Activated CD8-positive, alpha-beta T cell treated with anti-CD3 and anti-CD28 coated beads, Interleukin-2, amount 10 ng/mL, durations not matched to agents 7 days and 5 days (primary cell): Measurements from ENCODE around the gene BNIP2. TPM values are rescaled to one million over a fixed set of nuclear protein-coding genes. Genes with fewer than 3 reads are reported as not detected.

Source experiments
- ATAC-seq: fragments of 150-1000 bp; cut with Tn5 transposase; one replicate; pipeline ENCODE4 v1.10.0; 2021; ENCODE audit warnings: moderate library complexity
- CTCF ChIA-PET: fragments of 350-600 bp; sonication (Branson Sonifier 250); formaldehyde crosslinking; loops from one replicate; lab custom pipeline; 2021; ENCODE audit warnings: antibody characterized with exemption; lab: Charles Lee
- POLR2A ChIA-PET: fragments of 350-600 bp; sonication (Branson Sonifier 250); formaldehyde crosslinking; loops from one replicate; lab custom pipeline; 2021; ENCODE audit warnings: antibody characterized with exemption; lab: Charles Lee
- DNase-seq: peaks from one replicate; pipeline ENCODE4 v3.0.0-alpha.2; 2020
- H3K27ac Mint-ChIP-seq: one replicate; pipeline ENCODE4 v1.8.0; 2021; ENCODE audit warnings: mild to moderate bottlenecking, mixed read lengths
- H3K27me3 Mint-ChIP-seq: one replicate; pipeline ENCODE4 v1.8.0; 2021; ENCODE audit warnings: low read depth, mixed read lengths
- H3K36me3 Mint-ChIP-seq: one replicate; pipeline ENCODE4 v1.8.0; 2021; ENCODE audit warnings: low read depth, mixed read lengths
- H3K4me1 Mint-ChIP-seq: one replicate; pipeline ENCODE4 v1.8.0; 2021; ENCODE audit warnings: low read depth, mixed read lengths
- H3K4me3 Mint-ChIP-seq: one replicate; pipeline ENCODE4 v1.8.0; 2021; ENCODE audit warnings: mild to moderate bottlenecking, mixed read lengths
- H3K9me3 Mint-ChIP-seq: one replicate; pipeline ENCODE4 v1.8.0; 2022; ENCODE audit warnings: mixed read lengths; ENCODE audit not compliant: insufficient read depth
- total RNA-seq, 2 experiments: library from RNA; stranded (reverse); gene quantifications; one replicate each; pipeline ENCODE4 v1.2.3, GENCODE V29; 2021

Gene BNIP2
- total RNA-seq, 2 experiments from 2014 or later: 69.0 to 74.8 TPM

DNA sequence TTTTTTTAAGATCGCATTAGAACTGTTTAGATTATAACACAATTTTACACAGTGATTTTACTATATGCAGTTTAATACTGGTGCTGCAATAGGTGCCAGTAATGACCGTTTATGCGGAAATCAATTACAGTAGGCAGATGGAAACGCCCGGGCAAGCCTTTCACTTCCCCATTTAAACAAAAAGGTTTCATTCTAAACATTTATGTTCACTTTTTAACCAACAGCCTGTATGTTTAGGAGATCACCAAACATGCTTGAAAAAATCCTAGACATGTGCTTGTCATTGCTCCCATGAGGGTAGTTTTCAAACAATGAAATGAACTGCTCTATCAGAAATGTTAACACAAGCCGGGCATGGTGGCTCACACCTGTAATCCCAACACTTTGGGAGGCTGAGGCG is 2.7 kb downstream of the BNIP2 start:
- POLR2A ChIA-PET: interaction anchor here (1.0 kb wide), 1 partner anchor 793 kb away, joined by 3 read pairs; no protein-coding TSS in a partner anchor
- Mint-ChIP-seq H3K9me3 (no peaks in the 10 kb centered on the region), H3K27me3 (no peaks in the 10 kb centered on the region), H3K36me3 (peaks cover 37% of the 10 kb centered on the region), H3K4me1 (peaks cover 47% of the 10 kb centered on the region), H3K4me3 (peak overlapping the region; percentile 29), H3K27ac (peak overlapping the region; percentile 47)
- CTCF ChIA-PET: interaction anchor here (0.9 kb wide), 1 partner anchor 29 kb away, joined by 4 read pairs; the partner anchor contains the start of gene GTF2A2
- DNase-seq (no peak), ATAC-seq (no peak)

DNA sequence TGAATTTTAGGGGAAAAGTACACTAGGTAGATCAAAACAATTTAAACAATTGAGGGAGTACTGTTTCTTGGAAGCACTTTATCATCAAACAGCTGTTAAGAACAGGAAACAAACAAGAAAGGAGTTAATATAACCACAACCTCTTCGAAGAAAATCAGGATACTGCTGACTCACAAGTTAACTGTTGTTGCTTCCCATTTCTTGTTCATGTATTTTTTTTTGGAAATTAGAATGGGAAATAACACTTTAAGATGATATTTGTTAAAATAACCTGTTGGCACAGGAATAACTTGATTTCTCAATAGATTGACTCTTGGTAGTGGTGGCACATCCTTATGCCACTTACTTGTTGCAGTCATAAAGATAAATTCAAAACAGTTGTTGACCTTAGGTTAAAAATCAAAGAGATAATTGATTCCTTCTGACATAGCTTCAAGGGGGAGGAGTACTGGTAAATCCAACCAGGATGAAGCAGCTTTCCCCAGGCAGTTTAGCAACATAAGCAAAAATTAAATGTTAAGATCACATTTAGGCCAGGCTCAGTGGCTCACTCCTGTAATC is 3.3 kb downstream of the BNIP2 start:
- H3K27ac Mint-ChIP-seq: peak overlapping the region; percentile 47
- no peaks in the 10 kb centered on the region for H3K27me3 Mint-ChIP-seq
- CTCF ChIA-PET: interaction anchor here (0.9 to 1.0 kb wide), 2 partner anchors 13 to 28 kb away, joined by 4 read pairs; partner anchors contain the start of gene GTF2A2
- H3K4me3 Mint-ChIP-seq: peak overlapping the region; percentile 29
- peaks cover 40% of the 10 kb centered on the region for H3K36me3 Mint-ChIP-seq
- ATAC-seq: no peak
- POLR2A ChIA-PET: interaction anchor here (1.0 to 1.2 kb wide), 2 partner anchors 28 to 794 kb away, joined by 3 to 4 read pairs; partner anchors contain the start of gene GTF2A2
- no peak for DNase-seq
- H3K4me1 Mint-ChIP-seq: peaks cover 42% of the 10 kb centered on the region
- H3K9me3 Mint-ChIP-seq: no peaks in the 10 kb centered on the region

- Mint-ChIP-seq H3K27me3 (no peaks in the 10 kb centered on the region), H3K27ac (no peak overlapping the region), H3K9me3 (no peaks in the 10 kb centered on the region), H3K4me3 (no peak overlapping the region), H3K4me1 (peaks cover 21% of the 10 kb centered on the region), H3K36me3 (peaks cover 57% of the 10 kb centered on the region)
- ATAC-seq (no peak), DNase-seq (no peak)
- CTCF ChIA-PET: interaction anchor here (1.2 to 1.5 kb wide), 2 partner anchors 12 to 148 kb away, joined by 3 to 4 read pairs; no protein-coding TSS in a partner anchor
- POLR2A ChIA-PET: interaction anchor here (1.1 kb wide), 1 partner anchor 15 kb away, joined by 3 read pairs; no protein-coding TSS in a partner anchor
These were observed 8.2 kb downstream of the BNIP2 start for GRCh38 chr15:59680870-59681269.

GRCh38 chr15:59680346-59680745 is 8.8 kb downstream of the BNIP2 start:
- H3K27me3 Mint-ChIP-seq: no peaks in the 10 kb centered on the region
- ChIA-PET CTCF (interaction anchor here (1.2 to 1.5 kb wide), 2 partner anchors 13 to 148 kb away, joined by 3 to 4 read pairs; no protein-coding TSS in a partner anchor), POLR2A (interaction anchor here (1.1 kb wide), 1 partner anchor 14 kb away, joined by 3 read pairs; no protein-coding TSS in a partner anchor)
- ATAC-seq (no peak), DNase-seq (no peak)
- H3K9me3 Mint-ChIP-seq: no peaks in the 10 kb centered on the region
- H3K36me3 Mint-ChIP-seq: peaks cover 56% of the 10 kb centered on the region
- peaks cover 16% of the 10 kb centered on the region for H3K4me1 Mint-ChIP-seq
- no peak overlapping the region for H3K4me3 Mint-ChIP-seq
- H3K27ac Mint-ChIP-seq: no peak overlapping the region

GRCh38 chr15:59678620-59679019 is 10.5 kb downstream of the BNIP2 start:
- no peak for ATAC-seq
- H3K4me1 Mint-ChIP-seq: peaks cover 5% of the 10 kb centered on the region
- H3K36me3 Mint-ChIP-seq: peaks cover 56% of the 10 kb centered on the region
- H3K27ac Mint-ChIP-seq: no peak overlapping the region
- H3K27me3 Mint-ChIP-seq: no peaks in the 10 kb centered on the region
- ChIA-PET CTCF (no interaction called here), POLR2A (no interaction called here)
- DNase-seq: no peak
- no peaks in the 10 kb centered on the region for H3K9me3 Mint-ChIP-seq
- H3K4me3 Mint-ChIP-seq: no peak overlapping the region

GRCh38 chr15:59678172-59678571 is 10.9 kb downstream of the BNIP2 start:
- ATAC-seq: no peak
- no peaks in the 10 kb centered on the region for H3K27me3 Mint-ChIP-seq
- H3K4me1 Mint-ChIP-seq: peaks cover 4% of the 10 kb centered on the region
- peaks cover 59% of the 10 kb centered on the region for H3K36me3 Mint-ChIP-seq
- H3K9me3 Mint-ChIP-seq: no peaks in the 10 kb centered on the region
- H3K27ac Mint-ChIP-seq: no peak overlapping the region
- ChIA-PET CTCF (no interaction called here), POLR2A (no interaction called here)
- no peak overlapping the region for H3K4me3 Mint-ChIP-seq
- no peak for DNase-seq

GRCh38 chr15:59676565-59676964 is 12.6 kb downstream of the BNIP2 start:
- Mint-ChIP-seq H3K9me3 (no peaks in the 10 kb centered on the region), H3K27ac (no peak overlapping the region), H3K4me3 (no peak overlapping the region), H3K27me3 (no peaks in the 10 kb centered on the region), H3K4me1 (peaks cover 9% of the 10 kb centered on the region), H3K36me3 (peaks cover 63% of the 10 kb centered on the region)
- DNase-seq (no peak), ATAC-seq (no peak)
- POLR2A ChIA-PET: no interaction called here
- CTCF ChIA-PET: no interaction called here

- Mint-ChIP-seq H3K9me3 (no peaks in the 10 kb centered on the region), H3K27ac (no peak overlapping the region), H3K36me3 (peaks cover 65% of the 10 kb centered on the region), H3K27me3 (no peaks in the 10 kb centered on the region), H3K4me1 (peaks cover 9% of the 10 kb centered on the region), H3K4me3 (no peak overlapping the region)
- DNase-seq (no peak), ATAC-seq (no peak)
- ChIA-PET CTCF (no interaction called here), POLR2A (no interaction called here)
These were observed 14.7 kb downstream of the BNIP2 start for GRCh38 chr15:59674361-59674877.

- Mint-ChIP-seq H3K27ac (no peak overlapping the region), H3K4me3 (no peak overlapping the region), H3K27me3 (no peaks in the 10 kb centered on the region), H3K36me3 (peaks cover 50% of the 10 kb centered on the region), H3K9me3 (no peaks in the 10 kb centered on the region), H3K4me1 (peaks cover 8% of the 10 kb centered on the region)
- POLR2A ChIA-PET: no interaction called here
- ATAC-seq (no peak), DNase-seq (no peak)
- CTCF ChIA-PET: no interaction called here
These were observed 20.6 kb downstream of the BNIP2 start for GRCh38 chr15:59668556-59668955.

- CTCF ChIA-PET: interaction anchor here (0.9 to 1.4 kb wide), 2 partner anchors 133 to 134 kb away, joined by 3 to 4 read pairs; no protein-coding TSS in a partner anchor
- Mint-ChIP-seq H3K27ac (no peak overlapping the region), H3K4me1 (peaks cover 6% of the 10 kb centered on the region), H3K27me3 (no peaks in the 10 kb centered on the region), H3K9me3 (no peaks in the 10 kb centered on the region), H3K36me3 (peaks cover 43% of the 10 kb centered on the region), H3K4me3 (no peak overlapping the region)
- POLR2A ChIA-PET: interaction anchor here (1.3 kb wide), 1 partner anchor 27 kb away, joined by 6 read pairs; the partner anchor contains the start of gene BNIP2
- no peak for ATAC-seq
- DNase-seq: no peak
These were observed 26.9 kb downstream of the BNIP2 start for GRCh38 chr15:59662260-59662659.

DNA sequence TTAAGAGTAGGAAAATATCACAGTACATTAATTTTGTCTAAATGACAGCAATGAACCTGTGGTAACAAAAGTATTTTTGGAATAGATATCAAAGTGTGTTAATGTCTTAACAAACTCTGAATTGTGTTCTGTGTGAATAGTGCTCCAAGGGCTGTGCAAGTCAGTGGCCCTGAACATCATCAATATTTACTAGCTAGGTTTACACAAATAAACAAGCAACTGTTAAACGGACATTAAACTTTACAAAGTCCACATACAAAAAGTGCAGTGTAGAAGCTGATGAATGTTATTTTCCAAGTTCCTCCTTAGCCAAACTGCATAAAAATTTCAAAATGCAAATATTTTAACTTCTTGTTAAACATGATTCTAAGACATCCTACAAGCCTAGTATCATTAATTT is 29.8 kb downstream of the BNIP2 start:
- Mint-ChIP-seq H3K4me3 (no peak overlapping the region), H3K9me3 (no peaks in the 10 kb centered on the region), H3K36me3 (peaks cover 43% of the 10 kb centered on the region), H3K27ac (no peak overlapping the region), H3K4me1 (peaks cover 6% of the 10 kb centered on the region), H3K27me3 (no peaks in the 10 kb centered on the region)
- DNase-seq (no peak), ATAC-seq (no peak)
- ChIA-PET CTCF (no interaction called here), POLR2A (no interaction called here)

DNA sequence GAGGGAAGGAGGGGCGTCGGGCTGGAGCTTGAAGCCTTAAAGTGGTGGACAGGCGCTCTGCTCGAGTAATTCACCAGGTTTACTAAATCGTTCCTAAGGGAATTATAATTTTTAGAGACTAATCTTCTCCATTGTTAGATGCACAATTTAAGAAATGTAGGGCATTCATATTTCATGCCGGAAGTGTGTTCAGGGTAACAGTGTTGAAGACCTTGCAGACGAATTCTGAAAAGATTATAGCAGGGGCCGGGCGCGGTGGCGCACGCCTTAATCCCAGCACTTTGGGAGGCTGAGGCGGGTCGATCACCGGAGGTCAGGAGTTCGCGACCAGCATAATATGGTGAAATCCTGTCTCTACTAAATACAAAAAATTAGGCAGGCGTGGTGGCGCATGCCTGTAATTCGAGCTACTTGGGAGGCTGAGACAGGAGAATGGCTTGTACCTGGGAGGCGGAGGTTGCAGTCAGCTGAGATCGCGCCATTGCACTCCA is 31.4 kb downstream of the BNIP2 start:
- peaks cover 36% of the 10 kb centered on the region for H3K36me3 Mint-ChIP-seq
- H3K27me3 Mint-ChIP-seq: no peaks in the 10 kb centered on the region
- CTCF ChIA-PET: interaction anchor here (1.3 to 1.6 kb wide), 4 partner anchors 13 to 125 kb away, joined by 4 to 9 read pairs (median 4); partner anchors contain the start of gene BNIP2
- DNase-seq (no peak), ATAC-seq (peak; percentile 17)
- H3K4me3 Mint-ChIP-seq: no peak overlapping the region
- peak overlapping the region; percentile 85 for H3K27ac Mint-ChIP-seq
- peaks cover 9% of the 10 kb centered on the region for H3K4me1 Mint-ChIP-seq
- POLR2A ChIA-PET: interaction anchor here (0.6 to 2.5 kb wide), 7 partner anchors 9 to 1845 kb away, joined by 3 to 33 read pairs (median 3); partner anchors contain the start of gene BNIP2
- H3K9me3 Mint-ChIP-seq: no peaks in the 10 kb centered on the region
